IMR-90 (cell line): ENCODE data around the gene ABHD2.

ENCODE experiments used
- CHD1 ChIP-seq: IDR thresholded peaks from 2 replicates; pipeline ENCODE4 v1.6.1; 2012; ENCODE audit warnings: low read depth, low read length, improper control_type of control experiment
- MAFK ChIP-seq: IDR thresholded peaks from 2 replicates; pipeline ENCODE4 v1.6.1; 2012; ENCODE audit warnings: low read depth, low read length, improper control_type of control experiment
- POLR2A ChIP-seq: IDR thresholded peaks from 2 replicates; pipeline ENCODE4 v1.6.1; 2012; ENCODE audit warnings: mild to moderate bottlenecking, low read depth, low read length
- RAD21 ChIP-seq: IDR thresholded peaks from 2 replicates; pipeline ENCODE4 v1.6.1; 2012; ENCODE audit warnings: low read length, improper control_type of control experiment
- SMC3 ChIP-seq: fragments of 150-350 bp; IDR thresholded peaks from 2 replicates; pipeline ENCODE4 v1.6.1; 2016; ENCODE audit warnings: low read depth, mild to moderate bottlenecking, antibody characterized with exemption, low read length, moderate library complexity
- TF ChIP-seq, protein P1 (sequence below): conservative IDR thresholded peaks from 2 replicates; pipeline ENCODE4 v1.5.1; 2012; ENCODE audit warnings: mild to moderate bottlenecking, low read depth, low read length, improper control_type of control experiment

DNA sequence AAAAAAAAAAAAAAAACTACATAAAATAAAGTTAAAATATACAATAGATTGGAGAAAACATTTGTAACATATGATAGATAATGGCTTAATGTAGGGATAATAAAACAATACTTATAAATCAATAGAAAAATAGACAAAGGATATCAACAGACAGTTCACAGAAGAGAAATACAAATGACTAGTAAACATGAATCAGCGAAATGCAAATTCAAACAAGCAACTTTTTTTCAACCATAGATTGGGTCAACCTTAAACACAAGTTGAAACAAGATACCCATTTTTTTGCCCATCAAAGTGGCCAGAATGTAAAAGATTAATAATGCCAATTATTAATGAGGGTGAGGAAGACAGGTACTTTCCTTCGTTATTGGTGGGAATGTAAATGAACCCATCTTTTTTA, 59.9 kb downstream of the ABHD2 start:
- TF ChIP-seq POLR2A (no peak), CHD1 (no peak), MAFK (no peak), SMC3 (no peak), RAD21 (no peak)
- TF ChIP-seq, protein P1, sequence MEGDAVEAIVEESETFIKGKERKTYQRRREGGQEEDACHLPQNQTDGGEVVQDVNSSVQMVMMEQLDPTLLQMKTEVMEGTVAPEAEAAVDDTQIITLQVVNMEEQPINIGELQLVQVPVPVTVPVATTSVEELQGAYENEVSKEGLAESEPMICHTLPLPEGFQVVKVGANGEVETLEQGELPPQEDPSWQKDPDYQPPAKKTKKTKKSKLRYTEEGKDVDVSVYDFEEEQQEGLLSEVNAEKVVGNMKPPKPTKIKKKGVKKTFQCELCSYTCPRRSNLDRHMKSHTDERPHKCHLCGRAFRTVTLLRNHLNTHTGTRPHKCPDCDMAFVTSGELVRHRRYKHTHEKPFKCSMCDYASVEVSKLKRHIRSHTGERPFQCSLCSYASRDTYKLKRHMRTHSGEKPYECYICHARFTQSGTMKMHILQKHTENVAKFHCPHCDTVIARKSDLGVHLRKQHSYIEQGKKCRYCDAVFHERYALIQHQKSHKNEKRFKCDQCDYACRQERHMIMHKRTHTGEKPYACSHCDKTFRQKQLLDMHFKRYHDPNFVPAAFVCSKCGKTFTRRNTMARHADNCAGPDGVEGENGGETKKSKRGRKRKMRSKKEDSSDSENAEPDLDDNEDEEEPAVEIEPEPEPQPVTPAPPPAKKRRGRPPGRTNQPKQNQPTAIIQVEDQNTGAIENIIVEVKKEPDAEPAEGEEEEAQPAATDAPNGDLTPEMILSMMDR: no peak
